Prostate gland (tissue), 2 donors: ENCODE data around the gene UPF1. TPM values are rescaled to one million over a fixed set of nuclear protein-coding genes. Genes with fewer than 3 reads are reported as not detected.

Source experiments
- DNase-seq: peaks from one replicate; pipeline ENCODE4 v3.0.0-alpha.2; 2019; ENCODE audit warnings: low spot score
- H3K27ac ChIP-seq, 2 donors: fragments of 200-600 bp; sonication (generic); 2 replicates each; pipeline ENCODE4 v1.5.1; 2017 to 2019
- H3K27me3 ChIP-seq: fragments of 200-600 bp; sonication (generic); replicated peaks from 2 replicates; pipeline ENCODE4 v1.5.1; 2019; ENCODE audit not compliant: insufficient read depth
- H3K36me3 ChIP-seq, 2 donors: fragments of 200-600 bp; sonication (generic); 1 replicate in 1 of 2; 2 replicates in 1 of 2; pipeline versions ENCODE4 v1.5.1 to v1.8.1; 2017 to 2019
- H3K4me1 ChIP-seq: fragments of 200-600 bp; sonication (generic); replicated peaks from 2 replicates; pipeline ENCODE4 v1.5.1; 2019
- H3K4me3 ChIP-seq, 2 donors: fragments of 200-600 bp; sonication (generic); 2 replicates each; pipeline ENCODE4 v1.5.1; 2017 to 2019
- H3K9me3 ChIP-seq: fragments of 200-600 bp; sonication (generic); 2 replicates; pipeline ENCODE4 v1.5.1; 2017
- POLR2A ChIP-seq: fragments of 450-650 bp; IDR thresholded peaks from one replicate; pipeline ENCODE4 v1.6.1; 2016; ENCODE audit warnings: antibody characterized with exemption, mild to moderate bottlenecking
- POLR2AphosphoS5 ChIP-seq: sonication (generic); formaldehyde crosslinking; IDR thresholded peaks from one replicate; pipeline ENCODE4 v1.6.1; 2017; ENCODE audit warnings: antibody characterized with exemption
- WGBS: methylation state at CpG from one replicate; pipeline ENCODE4 v1.1.5; 2018; 5-methylcytosine and 5-hydroxymethylcytosine counted together
- intact Hi-C: fragments of 100-400 bp; cut with DNase I; formaldehyde crosslinking; loops from one replicate; pipeline ENCODE4 v1.14.2; 2022
- total RNA-seq, 2 donors: library from RNA; depleted of rRNA; stranded (reverse); fragments of >200 nt; gene quantifications; one replicate each; pipeline ENCODE4 v1.1.0, GENCODE V29; 2016
- TF ChIP-seq, protein P1 (sequence below), 4 experiments: fragments of 200-600 bp in 2 of 4; fragments of 450-650 bp in 2 of 4; sonication (generic) in 2 of 4; IDR thresholded peaks; 1 replicate in 3 of 4; 2 replicates in 1 of 4; pipeline ENCODE4 v1.5.1; 2016 to 2019; ENCODE audit warnings: antibody characterized with exemption in 4 of 4, mild to moderate bottlenecking in 2 of 4, moderate library complexity in 2 of 4

The UPF1 gene
- total RNA-seq, 2 donors from 2014 or later: 105 to 171 TPM

DNA sequence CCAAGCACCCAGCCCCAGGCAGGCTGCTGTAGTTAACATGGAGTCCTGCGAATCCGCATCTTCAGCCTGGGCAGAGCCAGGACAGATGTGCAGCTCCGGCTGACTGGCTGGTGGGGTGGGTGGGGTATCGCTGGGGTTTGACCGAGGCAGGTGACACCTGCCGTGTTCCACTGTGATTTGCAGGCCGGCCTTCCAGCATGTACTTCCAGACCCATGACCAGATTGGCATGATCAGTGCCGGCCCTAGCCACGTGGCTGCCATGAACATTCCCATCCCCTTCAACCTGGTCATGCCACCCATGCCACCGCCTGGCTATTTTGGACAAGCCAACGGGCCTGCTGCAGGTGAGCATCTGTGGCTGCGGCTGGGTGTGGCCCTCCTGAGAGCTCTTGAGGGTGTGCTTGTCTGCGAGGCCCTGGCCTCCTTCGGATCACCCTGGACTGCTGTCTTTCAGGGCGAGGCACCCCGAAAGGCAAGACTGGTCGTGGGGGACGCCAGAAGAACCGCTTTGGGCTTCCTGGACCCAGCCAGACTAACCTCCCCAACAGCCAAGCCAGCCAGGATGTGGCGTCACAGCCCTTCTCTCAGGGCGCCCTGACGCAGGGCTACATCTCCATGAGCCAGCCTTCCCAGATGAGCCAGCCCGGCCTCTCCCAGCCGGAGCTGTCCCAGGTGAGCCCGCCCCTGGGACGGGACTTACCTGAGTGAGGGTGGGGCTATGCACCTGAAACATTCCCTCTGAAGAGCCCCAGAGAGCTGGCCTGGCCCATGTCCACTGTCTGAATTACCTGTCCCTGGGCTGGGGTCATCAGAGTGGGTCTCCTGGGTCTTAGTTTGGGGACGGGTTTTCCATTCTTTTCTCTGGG, 33.6 kb downstream of the UPF1 start:
- no peak for TF ChIP-seq POLR2A
- TF ChIP-seq POLR2AphosphoS5: no peak
- TF ChIP-seq, protein P1, sequence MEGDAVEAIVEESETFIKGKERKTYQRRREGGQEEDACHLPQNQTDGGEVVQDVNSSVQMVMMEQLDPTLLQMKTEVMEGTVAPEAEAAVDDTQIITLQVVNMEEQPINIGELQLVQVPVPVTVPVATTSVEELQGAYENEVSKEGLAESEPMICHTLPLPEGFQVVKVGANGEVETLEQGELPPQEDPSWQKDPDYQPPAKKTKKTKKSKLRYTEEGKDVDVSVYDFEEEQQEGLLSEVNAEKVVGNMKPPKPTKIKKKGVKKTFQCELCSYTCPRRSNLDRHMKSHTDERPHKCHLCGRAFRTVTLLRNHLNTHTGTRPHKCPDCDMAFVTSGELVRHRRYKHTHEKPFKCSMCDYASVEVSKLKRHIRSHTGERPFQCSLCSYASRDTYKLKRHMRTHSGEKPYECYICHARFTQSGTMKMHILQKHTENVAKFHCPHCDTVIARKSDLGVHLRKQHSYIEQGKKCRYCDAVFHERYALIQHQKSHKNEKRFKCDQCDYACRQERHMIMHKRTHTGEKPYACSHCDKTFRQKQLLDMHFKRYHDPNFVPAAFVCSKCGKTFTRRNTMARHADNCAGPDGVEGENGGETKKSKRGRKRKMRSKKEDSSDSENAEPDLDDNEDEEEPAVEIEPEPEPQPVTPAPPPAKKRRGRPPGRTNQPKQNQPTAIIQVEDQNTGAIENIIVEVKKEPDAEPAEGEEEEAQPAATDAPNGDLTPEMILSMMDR (IDR thresholded peaks at IDR 0.05): no peak
- Histone ChIP-seq H3K9me3 (no peaks in the 10 kb centered on the region), H3K4me1 (no peaks in the 10 kb centered on the region), H3K27me3 (no peaks in the 10 kb centered on the region), H3K36me3 (peaks cover 31 to 39% of the 10 kb centered on the region in 2 donors), H3K4me3 (no peak overlapping the region), H3K27ac (no peak overlapping the region)
- intact Hi-C loops: no loop called here
- 89% methylated on average over 27 of the region's 27 CpGs for WGBS
- DNase-seq: no peak

DNA sequence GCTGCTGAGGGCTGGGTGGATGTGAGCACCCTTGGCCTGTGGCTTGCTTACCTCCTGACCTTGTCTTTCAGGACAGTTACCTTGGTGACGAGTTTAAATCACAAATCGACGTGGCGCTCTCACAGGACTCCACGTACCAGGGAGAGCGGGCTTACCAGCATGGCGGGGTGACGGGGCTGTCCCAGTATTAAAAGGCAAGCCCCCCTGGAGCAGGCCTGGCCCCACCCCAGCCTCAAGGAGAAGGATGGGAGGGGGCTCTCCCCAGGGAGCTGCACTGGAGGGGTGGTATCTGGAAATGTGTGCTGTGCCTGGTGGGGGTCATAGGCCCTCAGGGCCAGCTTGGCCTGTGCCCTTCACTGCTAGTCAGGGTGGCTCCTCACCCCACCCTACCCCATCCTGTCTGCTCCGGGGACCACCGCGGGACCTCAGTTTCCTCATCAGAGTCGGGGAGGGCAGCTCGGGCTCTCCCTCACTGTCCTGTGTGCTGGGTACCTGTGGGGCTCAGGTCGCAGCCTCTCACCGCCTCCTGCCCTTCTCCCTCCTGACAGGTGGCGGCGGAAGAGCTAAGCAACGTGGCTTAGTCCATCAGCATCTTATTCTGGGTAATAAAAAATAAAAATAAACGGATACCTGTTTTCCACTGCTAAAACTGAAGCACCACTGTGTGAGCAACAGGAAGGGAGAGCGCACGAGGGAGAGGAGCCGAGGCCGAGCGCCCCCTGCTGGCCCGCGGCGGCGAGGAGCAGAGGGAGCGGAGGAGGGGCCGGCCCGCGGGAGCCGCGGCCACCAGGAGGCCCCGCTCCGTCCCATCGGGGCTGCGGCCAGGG, 34.4 kb downstream of the UPF1 start:
- H3K36me3 ChIP-seq: peaks cover 25 to 31% of the 10 kb centered on the region in 2 donors
- 39% methylated on average over 38 of the region's 38 CpGs for WGBS

DNA sequence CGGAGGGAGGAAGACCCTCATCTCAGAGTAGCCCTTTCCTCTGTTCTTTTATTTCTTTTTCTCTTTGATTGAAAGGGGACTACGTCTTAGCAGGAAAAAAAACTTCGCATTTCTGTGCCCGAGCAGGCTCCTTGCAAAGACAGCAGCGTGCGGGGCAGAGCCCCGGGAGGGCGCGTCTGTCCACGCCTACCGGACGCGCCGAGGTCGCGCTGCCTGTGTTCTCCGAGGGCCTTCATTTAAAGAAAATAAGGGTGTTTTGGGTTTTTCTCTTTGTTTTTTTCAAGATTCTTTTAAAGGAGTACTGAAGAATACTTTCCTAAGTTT, 35.0 kb downstream of the UPF1 start:
- intact Hi-C loops: no loop called here
- H3K4me3 ChIP-seq: no peak overlapping the region
- H3K9me3 ChIP-seq: no peaks in the 10 kb centered on the region
- no peak for DNase-seq
- WGBS: 64% methylated on average over 17 of the region's 17 CpGs
- H3K27ac ChIP-seq: no peak overlapping the region
- H3K4me1 ChIP-seq: no peaks in the 10 kb centered on the region
- TF ChIP-seq, protein P1 (IDR thresholded peaks at IDR 0.05): peak in 1 of 4 experiments; percentile 17
- TF ChIP-seq POLR2AphosphoS5: no peak
- peaks cover 25 to 30% of the 10 kb centered on the region in 2 donors for H3K36me3 ChIP-seq
- H3K27me3 ChIP-seq: no peaks in the 10 kb centered on the region

More for the DNA sequence above, 34.4 kb downstream of the UPF1 start:
- DNase-seq: peak; percentile 46
- H3K27me3 ChIP-seq: no peaks in the 10 kb centered on the region
- H3K4me3 ChIP-seq: no peak overlapping the region
- no peak overlapping the region for H3K27ac ChIP-seq
- H3K4me1 ChIP-seq: no peaks in the 10 kb centered on the region
- TF ChIP-seq, protein P1 (IDR thresholded peaks at IDR 0.05): peak; percentile 95 to 96 (median 96)
- TF ChIP-seq POLR2AphosphoS5 (peak; percentile 34), POLR2A (no peak)
- intact Hi-C loops: no loop called here
- H3K9me3 ChIP-seq: no peaks in the 10 kb centered on the region

DNA sequence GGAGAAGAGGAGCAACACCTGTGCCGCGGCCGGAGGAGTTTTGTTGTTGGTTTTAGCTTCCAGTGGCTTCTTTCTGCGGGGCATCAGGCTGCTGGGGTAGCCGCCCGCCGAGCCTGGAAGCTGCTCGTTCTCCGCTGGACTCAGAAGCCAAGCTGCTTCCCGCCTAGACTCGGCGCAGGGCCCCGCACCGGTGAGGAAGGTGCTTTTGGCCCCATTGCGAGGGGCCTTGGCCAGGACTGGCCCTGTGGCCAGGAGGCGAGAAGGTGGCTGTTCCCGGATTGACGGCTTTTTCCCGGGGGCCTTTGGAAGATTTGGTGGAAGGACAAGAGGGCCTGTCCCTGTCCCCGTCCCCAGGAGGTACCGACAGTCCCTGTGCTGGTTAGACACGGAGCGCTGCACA, 35.4 kb downstream of the UPF1 start:
- H3K36me3 ChIP-seq: peaks cover 25 to 30% of the 10 kb centered on the region in 2 donors
- intact Hi-C loops: no loop called here

More for the DNA sequence above, 35.4 kb downstream of the UPF1 start:
- DNase-seq: no peak
- H3K4me3 ChIP-seq: no peak overlapping the region
- no peaks in the 10 kb centered on the region for H3K4me1 ChIP-seq
- H3K27me3 ChIP-seq: no peaks in the 10 kb centered on the region
- no peak overlapping the region for H3K27ac ChIP-seq
- no peak for TF ChIP-seq POLR2AphosphoS5
- TF ChIP-seq POLR2A: no peak
- TF ChIP-seq, protein P1 (IDR thresholded peaks at IDR 0.05): no peak
- WGBS: 91% methylated on average over 22 of the region's 23 CpGs
- no peaks in the 10 kb centered on the region for H3K9me3 ChIP-seq
